OCI-LY7 (cell line): ENCODE measurements around the gene PSMD2.

Experiments used
- EZH2phosphoT487 ChIP-seq: fragments of 200-600 bp; sonication (generic); IDR thresholded peaks from 2 replicates; pipeline ENCODE4 v1.6.1; 2018; ENCODE audit warnings: low read depth, borderline replicate concordance, mild to moderate bottlenecking, mixed run types, antibody characterized with exemption, low read length, moderate library complexity, mixed read lengths
- TF ChIP-seq, protein P1 (sequence below): fragments of 200-600 bp; sonication (generic); conservative IDR thresholded peaks from 2 replicates; pipeline ENCODE4 v1.5.1; 2014; ENCODE audit warnings: mild to moderate bottlenecking, antibody characterized with exemption, low read length, moderate library complexity, mixed read lengths

DNA sequence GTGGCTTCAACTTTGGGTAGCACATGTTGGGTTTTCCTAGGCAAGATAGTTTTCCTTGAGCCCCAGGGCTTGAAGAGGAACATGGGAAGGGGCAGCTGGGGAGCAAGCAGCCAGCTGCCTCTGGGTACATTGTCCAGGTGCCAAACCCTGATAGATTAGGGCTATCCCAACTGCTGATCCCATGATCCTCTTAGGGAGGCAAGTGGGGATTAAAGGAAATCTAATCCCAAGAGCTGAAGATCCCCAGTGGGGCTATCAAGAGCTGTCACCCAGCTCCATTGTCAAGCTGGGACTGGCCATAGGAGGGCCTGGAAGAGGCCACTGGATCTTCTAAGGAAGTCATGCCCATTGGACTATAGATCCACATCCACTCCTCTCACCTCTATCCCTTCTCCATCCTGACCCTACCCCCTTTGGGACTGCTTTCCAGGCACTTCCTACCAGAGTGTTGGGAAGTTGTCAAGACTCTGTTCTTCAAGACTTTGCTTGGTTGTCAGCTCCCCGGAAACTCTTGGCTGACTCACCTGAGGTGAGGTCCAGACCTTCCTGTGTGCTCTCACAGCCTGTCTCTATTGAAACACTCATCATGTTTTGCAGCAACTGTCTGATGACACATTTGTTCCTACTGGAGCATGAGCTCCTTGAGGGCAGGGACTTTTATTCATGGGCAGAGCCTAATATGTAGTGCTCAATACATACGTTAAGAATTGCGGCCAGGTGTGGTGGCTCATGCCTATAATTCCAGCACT is 43.6 kb upstream of the PSMD2 start:
- TF ChIP-seq, protein P1, sequence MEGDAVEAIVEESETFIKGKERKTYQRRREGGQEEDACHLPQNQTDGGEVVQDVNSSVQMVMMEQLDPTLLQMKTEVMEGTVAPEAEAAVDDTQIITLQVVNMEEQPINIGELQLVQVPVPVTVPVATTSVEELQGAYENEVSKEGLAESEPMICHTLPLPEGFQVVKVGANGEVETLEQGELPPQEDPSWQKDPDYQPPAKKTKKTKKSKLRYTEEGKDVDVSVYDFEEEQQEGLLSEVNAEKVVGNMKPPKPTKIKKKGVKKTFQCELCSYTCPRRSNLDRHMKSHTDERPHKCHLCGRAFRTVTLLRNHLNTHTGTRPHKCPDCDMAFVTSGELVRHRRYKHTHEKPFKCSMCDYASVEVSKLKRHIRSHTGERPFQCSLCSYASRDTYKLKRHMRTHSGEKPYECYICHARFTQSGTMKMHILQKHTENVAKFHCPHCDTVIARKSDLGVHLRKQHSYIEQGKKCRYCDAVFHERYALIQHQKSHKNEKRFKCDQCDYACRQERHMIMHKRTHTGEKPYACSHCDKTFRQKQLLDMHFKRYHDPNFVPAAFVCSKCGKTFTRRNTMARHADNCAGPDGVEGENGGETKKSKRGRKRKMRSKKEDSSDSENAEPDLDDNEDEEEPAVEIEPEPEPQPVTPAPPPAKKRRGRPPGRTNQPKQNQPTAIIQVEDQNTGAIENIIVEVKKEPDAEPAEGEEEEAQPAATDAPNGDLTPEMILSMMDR = no peak
- TF ChIP-seq EZH2phosphoT487 = no peak
